ENCODE results near the gene TCN2.

GRCh38 chr22:30606455-30607299, at the start of gene TCN2:
- TF ChIP-seq CTCF (conservative IDR thresholded peaks at IDR 0.05; ENCODE audit: low read length) = no peak
- TF ChIP-seq EZH2phosphoT487 (IDR thresholded peaks at IDR 0.05; ENCODE audit: borderline replicate concordance, low read depth, low read length) = no peak
